Left kidney (tissue), 2 donors: ENCODE results near the gene CD80. TPM values are rescaled to one million over a fixed set of nuclear protein-coding genes. Genes with fewer than 3 reads are reported as not detected.
A peak's percentile ranks its signal among the peaks of the same experiment; 100 is the strongest.
"Not testable (repeated sequence)": the region's sequence is repeated elsewhere in the genome, so short reads cannot be mapped to it uniquely, and the experiment has no call there.

Experiments used
- DNase-seq: peaks from one replicate; pipeline ENCODE4 v3.0.0-alpha.2; 2013
- polyA plus RNA-seq: library from polyadenylated mRNA; unstranded; fragments of 120-200 nt; gene quantifications from one replicate; pipeline ENCODE4 v1.2.1, GENCODE V29; 2013; ENCODE audit not compliant: insufficient read length

Gene CD80
- polyA plus RNA-seq, 1 donor: 0.20 TPM

DNA sequence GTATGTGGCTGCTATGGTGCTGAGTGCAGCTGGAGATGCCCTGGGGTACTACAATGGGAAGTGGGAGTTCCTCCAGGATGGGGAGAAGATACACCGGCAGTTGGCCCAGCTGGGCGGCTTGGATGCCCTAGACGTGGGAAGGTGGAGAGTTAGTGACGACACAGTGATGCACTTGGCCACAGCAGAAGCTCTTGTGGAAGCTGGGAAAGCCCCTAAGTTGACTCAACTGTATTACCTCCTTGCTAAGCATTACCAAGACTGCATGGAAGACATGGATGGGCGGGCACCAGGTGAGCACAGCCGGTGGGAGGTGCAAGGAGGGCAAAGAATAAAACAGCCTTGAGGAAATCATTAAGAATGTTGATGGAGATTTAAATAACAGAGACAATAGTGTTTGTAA is 22.8 kb upstream of the CD80 start:
- no peak for DNase-seq

DNA sequence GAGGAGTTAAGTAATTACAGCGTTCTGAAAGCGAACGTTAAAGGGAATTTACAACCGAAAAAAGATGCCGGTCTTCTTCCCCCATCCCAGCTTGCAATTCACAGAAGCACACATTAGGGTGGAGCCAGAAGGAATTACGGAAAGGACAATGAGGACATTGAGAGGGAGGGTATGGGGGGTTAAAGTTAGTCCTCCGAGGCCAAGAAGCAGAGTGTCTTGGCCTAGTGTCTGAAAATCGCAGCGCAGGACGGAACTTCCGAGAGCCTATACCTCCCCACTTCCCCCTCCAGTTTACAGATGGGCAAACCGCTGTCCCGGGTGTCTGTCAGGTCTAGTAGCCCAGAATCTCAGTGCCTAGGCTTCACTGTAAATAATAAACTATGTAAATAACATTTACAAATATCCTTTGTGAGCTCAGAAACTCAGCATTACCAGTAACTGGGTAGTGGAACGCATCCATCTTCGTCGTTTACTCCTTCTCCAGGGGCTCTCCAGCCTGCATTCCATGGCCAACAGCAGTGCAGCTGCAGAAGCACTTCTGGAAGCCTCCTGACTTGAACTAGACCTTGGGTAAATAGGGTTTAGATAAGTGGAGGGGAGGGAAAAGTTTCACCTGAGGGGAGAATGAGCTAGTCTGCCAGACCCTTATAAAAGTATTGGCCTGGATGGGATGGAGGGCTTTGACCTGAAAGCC is 20.8 kb upstream of the CD80 start:
- DNase-seq: no peak

DNA sequence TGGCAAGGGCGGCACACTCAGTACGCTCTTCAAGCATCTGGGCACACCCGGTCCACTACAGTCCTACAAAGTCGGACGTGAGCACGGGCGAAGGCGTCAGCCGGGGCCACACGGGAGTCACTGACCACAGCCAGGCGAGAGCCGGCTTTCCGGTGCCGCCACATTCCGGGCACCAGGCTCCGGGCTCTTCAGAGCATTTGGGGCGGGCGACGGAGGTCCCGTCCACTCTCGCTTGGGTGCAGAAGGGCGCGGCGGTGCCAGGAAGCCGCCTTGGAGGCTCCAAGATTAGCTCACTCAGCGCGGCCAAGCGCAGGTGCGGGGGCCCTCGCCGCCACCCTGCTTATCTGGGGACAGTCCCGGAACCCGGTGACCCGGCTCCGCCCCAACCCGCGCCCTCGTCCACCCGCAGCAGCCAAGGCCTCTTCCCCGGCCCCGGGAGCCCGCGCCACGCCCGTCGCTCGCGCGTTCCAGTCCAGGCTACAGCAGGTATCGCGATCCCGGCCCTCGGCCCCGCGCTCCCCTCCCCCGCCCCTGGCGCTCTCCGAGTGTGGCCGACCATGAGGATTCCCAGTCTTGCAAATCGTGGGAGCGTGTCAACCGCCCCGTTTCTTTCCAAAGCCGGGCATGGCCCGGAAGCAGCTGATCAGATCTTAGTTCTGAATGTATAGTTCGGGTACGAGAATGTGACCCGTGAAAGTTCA is 20.1 kb upstream of the CD80 start, which contains the start of gene ADPRH:
ADPRH (plus strand) TSS at position 127 of the 701 bp plus-strand sequence. CDS start 2,678 bp downstream, outside the sequence.
- peak; percentile 86 for DNase-seq

DNA sequence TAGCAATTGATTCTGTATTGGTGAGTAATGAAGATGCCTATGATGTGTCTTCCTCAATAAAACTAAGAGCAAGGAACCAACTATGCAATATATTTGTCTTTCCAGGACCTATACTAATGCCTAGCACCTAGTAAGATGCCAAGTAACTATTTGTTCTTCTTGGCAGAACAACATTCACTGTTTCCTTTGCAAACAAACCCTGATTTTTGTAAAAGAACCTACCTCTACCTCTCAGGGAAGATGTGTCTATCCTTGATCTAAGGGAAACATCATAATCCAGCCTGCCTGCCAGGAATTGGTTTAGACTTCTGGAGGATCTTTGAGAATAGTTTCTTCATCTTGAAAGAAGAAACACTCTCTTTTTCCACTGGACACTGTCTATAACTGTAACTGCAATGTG is 16.1 kb upstream of the CD80 start:
- no peak for DNase-seq

DNA sequence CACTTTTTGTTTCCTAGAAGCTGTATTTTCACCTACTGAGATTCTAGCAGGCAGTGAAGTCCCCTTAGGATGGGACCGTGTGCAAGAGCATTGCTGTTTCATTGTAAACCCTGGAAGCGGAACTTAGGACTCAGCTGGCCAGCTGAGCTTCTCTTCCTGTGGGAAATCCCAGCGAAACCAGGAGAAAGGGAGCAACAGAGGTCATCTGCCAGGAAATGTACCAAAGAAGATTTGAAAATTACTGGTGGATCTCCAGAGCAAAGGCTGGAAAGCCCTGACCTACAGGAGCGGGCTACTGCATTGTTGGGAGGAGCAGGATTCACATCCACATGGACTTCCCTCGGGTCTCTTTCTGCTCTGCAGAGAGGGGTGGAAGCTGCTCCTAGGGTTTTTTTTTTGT is 12.3 kb upstream of the CD80 start:
- no peak for DNase-seq

DNA sequence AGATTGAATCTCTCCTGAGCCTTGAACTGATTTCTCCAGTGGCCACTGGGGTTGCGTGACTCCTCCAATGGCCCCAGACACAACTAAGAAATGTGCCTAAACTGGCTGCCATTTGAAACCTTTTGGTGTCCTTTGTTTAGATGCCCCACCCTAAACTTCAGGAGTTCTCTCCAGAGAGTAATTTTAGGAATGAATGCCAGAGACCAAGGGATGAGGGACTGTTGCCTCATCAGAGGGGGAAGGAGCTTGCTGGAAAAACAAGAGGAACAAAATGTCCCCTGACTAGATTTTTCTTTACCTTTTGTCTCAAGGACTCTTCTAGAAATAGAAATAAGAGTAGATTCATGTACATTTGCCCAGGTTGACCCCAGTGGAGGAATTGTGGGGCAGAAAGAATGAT is 11.8 kb upstream of the CD80 start:
- no peak for DNase-seq

DNA sequence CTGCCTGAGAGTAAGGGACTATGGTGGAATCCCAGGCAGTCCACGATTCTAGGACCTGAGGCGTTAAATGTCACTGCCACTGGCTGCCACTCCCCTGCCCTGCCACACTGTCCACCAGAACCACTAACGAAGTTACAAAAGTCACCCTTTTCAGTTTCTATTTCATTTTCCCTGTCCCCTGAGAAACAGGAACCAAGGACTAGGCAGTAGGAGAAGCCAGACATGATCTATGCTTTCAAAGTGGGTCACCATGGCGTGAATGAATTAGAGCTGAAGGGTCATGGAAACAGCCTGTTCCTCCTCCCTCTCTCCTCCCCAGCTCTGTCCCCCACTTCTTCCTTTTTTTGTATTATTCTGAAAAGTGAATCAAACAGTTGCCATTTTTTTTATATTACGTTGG is 10.8 kb upstream of the CD80 start:
- no peak for DNase-seq

DNA sequence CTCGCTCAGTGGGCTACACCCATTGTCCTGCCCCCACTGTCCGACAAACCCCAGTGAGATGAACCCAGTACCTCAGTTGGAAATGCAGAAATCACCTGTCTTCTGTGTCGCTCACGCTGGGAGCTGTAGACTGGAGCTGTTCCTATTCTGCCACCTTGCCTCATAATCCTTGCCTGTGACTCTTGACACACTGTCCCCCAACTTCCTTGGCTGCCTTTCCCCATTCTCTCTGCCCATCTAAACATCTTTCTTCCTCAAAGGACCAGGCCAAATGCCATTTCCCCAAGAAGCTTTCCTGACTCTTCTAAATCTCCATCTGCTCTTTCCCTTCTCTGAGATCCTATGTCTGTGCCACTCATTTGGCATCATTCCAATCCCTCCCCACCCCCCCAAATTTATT is 9.7 kb upstream of the CD80 start:
- DNase-seq: no peak

DNA sequence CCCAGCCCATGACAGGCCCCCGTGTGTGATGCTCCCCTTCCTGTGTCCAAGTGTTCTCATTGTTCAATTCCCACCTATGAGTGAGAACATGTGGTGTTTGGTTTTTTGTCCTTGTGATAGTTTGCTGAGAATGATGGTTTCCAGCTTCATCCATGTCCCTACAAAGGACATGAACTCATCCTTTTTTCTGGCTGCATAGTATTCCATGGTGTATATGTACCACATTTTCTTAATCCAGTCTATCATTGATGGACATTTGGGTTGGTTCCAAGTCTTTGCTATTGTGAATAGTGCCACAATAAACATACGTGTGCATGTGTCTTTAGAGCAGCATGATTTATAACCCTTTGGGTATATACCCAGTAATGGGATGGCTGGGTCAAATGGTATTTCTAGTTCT is 3.9 kb upstream of the CD80 start:
- not testable (repeated sequence) for DNase-seq

DNA sequence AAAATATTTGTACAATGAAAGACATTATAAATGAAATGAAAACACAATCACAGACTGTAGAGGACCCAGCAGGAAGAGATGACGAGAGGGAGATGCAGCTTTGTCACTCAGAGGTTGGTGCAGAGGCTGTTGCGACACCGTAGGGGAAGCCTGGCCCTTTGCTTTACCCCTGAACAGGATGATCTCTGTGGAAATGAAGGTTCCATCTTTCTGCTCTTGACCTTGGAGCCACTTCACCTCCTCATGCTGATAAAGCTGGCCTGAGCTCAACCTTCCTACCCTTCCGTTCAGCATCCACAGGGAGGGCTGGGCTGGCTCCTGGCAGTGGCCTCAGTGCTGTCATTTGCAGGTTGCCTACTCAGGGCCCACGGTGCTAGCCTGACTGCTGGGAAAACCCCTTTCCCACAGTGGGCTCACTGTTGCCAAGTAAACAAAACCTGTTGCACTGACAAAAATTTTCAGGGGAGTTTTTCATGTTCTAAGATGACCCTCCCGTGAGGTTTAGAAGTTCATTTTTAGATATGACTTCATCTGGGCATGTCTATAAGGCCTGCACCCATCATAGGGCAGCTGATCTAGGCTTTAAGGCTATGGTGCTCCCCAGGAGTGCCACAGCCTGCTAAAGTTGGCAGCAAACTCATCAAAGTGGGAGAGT is 3.0 kb upstream of the CD80 start:
- no peak for DNase-seq

DNA sequence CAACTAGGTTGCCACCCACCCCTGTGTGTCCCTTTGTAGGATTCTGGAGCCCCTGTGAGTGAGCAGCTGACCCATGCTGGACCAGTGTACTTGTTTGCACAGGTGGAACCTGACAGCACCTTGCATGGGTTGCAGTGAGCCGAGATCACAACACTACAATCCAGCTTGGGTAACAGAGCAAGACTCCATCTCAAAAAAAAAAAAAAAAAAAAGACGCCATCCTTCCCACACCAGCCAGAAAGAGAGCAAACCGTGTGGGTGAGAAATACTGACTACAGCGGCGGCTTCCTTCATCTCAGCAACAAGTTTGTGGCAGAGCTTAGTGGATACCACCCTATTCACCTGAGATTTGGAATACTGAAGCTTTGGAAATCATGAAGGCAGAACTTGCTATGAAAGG is 746 bp upstream of the CD80 start:
- DNase-seq: no peak

DNA sequence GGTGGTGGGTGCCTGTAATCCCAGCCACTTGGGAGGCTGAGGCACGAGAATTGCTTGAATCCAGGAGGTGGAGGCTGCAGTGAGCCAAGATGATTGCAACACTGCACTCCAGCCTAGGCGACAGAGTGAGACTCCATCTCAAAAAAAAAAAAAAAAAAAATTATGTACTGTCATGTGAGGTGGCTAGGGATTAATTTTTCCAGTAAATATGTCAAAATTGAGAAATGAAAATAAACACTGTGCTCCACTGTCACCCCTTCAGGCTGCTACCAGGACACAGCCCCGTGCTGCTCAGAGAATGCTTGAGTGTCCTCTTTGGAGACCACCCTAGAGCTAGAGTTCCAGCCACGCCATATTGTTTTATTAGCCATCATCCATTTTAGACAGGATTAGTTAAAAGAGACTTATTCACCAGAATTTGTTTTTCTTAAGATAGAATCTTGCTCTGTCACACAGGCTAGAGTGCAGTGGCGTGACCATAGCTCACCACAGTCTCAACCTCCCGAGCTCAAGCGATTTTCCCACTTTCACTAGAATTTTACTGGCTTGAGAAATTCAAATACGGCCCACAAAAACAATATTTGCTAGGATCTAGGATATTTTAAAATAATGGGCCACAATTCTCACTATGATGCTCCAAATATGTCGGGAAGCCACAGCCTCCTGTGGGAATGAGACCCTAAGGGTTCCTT is 642 bp downstream of the CD80 start:
- no peak for DNase-seq

DNA sequence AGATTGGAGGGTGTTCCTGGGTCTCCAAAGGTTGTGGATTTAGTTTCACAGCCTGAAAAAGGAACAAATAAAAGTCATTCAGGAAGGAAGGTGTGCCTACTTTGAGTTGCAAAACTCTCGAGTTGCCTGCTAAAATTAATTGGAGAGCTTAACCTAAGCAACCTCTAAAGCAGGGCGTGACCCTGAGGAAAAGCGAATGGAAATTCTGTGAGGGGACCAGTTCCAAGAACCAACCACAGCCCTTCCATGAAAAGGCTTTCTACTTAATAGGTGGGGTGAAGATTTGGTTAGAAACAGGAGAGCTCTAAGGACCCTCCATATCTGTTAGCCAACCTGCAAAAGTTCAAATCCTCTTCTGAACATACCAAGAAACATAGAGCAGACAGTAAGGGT is 1.5 kb downstream of the CD80 start:
- DNase-seq: no peak

DNA sequence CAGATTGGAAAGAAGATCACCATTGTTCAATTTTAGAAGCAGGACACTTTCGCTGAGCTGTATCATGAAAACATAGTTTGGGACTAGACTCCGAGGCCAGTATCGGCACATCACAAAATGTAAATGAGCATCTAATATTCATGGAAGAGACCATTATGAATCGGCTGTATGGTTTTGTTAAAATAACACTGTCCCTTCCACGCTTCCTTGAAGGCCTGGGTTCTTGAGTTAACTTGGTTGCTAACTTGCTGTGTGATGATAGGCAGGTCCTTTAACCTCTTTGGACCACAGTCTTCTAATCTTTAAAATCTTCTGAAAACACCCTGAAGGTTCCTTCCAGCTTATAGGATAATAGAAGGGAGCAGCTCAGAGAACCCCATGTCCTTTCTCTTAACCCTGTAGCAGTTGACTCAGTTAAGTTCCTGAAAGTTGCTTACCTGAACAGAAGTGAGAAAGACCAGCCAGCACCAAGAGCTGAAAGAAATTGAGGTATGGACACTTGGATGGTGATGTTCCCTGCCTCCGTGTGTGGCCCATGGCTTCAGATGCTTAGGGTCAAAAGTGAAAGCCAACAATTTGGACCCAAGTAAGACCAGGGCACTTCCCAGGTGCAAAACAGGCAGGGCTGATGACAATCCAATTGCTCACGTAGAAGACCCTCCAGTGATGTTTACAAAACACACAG is 2.1 kb downstream of the CD80 start:
- no peak for DNase-seq

DNA sequence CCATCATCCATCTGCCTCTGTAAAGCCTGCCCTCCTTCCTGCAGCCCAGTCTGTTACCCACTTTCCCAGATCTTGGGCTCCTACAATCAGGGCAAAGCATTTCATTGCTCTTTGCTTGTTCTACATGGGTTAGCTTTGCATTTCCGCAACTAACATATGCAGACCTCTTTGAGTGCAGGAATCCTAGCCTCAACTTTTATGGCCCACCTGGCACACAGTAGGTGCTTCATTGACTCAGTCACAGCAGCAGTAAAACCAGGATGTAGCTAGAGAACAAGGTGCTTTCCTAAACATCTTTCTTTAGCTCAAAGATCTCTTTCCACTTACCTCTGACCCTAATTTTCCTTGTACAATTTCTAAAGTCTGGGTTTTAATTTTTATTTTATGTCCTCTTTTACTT is 3.5 kb downstream of the CD80 start:
- no peak for DNase-seq

DNA sequence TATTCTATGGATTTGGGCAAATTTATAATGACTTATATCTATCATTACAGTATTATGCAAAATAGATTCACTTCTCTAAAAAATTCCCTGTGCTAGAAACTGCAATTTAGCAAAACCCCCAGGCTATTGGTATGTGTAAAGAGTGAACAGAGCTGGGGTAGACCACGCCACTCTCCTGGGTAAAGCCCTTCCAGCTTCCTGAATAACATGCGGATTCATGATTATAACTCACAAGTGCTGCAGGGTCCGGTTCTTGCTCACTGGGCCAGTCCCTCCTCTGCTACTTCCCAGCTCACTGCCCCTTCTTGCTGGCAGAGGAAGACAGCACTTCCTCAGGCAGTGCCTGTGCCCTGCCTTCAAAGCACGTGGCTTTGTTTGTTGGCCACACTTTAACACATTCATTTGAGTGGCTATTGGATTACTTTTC is 4.1 kb downstream of the CD80 start:
- DNase-seq: no peak

DNA sequence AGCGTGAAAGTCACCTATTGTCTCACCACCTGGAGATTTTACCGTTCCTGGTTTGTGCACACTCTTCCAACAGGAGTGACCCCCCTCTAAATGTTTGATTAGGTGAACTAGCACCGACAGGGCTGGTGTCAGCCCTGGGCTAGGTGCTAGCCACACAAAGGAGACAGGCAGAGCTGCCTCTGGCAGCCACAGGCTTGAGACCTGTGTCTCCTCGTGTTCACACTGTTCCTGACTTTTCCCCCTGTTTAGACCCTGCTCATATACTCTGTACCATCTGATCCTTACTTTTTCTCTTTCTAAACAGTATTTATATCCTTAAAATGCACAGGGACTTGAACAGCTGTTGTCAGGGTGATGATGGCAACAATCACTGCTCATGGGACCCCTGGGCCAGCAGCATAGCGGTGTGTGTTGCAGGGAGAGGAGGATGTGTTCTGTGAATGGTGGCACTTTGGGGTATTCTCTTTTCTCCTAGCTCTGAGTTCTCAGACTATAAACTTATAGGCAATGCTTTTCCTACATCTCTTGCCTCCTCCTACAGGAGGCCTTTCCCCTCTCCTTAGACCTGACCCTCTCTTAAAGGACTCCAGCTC is 5.5 kb downstream of the CD80 start:
- no peak for DNase-seq

DNA sequence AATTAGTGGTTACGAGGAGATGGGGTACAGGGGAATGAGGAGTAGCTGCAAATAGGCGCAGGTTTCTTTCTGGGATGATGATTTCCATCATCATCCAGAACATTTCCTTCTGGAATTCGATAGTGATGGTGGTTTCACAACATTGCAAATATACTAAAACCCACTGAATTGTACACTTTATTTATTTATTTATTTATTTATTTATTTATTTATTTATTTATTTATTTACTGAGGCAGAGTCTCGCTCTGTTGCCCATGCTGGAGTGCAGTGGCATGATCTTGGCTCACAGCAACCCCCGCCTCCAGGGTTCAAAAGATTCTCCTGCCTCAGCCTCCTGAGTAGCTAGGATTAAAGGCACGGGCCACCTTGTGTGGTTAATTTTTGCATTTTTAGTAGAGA is 6.5 kb downstream of the CD80 start:
- not testable (repeated sequence) for DNase-seq

DNA sequence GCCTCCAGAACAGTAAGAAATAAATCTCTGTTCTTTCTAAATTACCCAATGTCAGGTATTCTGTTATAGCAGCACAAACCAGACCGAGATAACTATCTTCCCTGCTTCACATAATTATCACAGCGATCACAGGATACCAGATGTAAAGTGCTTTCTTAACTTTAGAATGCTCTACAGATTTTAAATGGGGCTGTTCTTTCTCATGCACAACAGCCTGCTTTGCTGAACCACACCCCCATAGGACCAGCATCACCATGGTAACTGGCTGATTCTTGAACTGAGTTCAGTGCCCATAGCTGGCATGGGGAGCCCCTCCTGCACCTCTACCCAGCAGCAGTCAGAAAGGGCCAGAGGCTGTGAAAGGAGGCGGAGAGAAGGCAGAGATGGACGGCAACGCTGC is 7.8 kb downstream of the CD80 start:
- DNase-seq: no peak

DNA sequence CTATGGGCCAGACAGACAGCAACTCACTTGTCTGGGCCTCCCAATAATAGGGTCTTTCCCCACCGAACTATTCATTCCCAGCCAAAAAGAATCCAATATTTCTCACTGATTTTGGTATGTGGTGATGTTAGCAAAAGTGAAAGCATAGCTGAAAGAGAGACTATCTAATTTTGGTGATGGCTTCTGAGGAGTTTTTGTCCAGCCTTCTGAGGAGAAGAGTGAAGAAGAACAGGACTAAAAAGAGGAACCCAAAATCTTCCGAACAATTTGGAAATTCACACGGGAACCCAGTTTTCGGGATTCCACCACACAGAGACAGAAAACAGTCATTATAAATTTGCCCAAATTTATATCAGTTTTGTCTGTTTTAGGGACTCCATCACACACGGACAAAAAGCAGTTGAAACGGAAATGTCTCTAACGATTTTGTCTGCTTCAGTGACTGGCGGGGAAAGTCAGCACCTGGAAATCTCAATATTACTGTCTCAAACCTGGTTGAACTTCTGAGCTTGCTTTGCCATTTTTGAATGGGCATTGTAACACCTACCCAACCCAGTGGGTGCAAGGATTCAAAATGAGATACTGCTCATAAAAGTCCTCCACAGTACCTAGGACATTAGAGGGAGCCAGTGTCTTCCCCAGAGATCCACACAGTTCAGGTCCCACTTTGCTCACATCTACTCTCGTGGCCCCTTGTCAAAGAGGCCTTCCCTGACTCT is 9.1 kb downstream of the CD80 start:
- no peak for DNase-seq

DNA sequence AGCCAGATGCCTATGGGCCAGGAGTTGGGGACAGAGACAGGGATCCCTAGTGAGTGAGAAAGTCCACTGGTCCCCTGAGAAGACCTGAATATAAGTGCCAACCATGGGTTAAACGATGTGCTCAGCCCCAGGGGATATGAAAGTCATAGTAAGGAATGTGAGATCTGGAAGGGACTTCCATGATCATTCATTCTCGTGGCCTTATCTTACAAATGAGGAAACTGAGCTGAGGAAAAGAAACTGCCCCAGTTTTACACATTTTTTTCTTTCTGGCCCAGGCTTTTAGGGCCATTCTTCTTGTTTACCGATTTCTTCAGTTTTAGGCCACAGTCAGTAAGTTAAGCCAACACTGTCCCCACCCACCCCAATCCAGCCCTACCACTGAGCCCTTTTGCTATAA is 11.1 kb downstream of the CD80 start:
- no peak for DNase-seq
